WTC11 (cell line): ENCODE data around the gene CLSTN2. TPM values are rescaled to one million over a fixed set of nuclear protein-coding genes. Genes with fewer than 3 reads are reported as not detected.

Experiments
- ATAC-seq: fragments of 200-7000 bp; cut with Tn5 transposase; 2 replicates; pipeline ENCODE4 v1.10.0; 2021; ENCODE audit warnings: mild to moderate bottlenecking, moderate library complexity
- CTCF ChIA-PET: fragments of 300-600 bp; sonication (Branson Sonifier 250); formaldehyde crosslinking; loops from one replicate; lab custom pipeline; 2021; ENCODE audit warnings: antibody characterized with exemption; lab: Charles Lee
- POLR2A ChIA-PET: fragments of 350-600 bp; sonication (Branson Sonifier 250); formaldehyde crosslinking; loops from one replicate; lab custom pipeline; 2021; ENCODE audit warnings: antibody characterized with exemption; lab: Charles Lee
- DNase-seq: peaks from one replicate; pipeline ENCODE4 v3.0.0; 2021; ENCODE audit warnings: low spot score
- H3K27ac Mint-ChIP-seq: 2 replicates; pipeline ENCODE4 v1.8.0; 2021; ENCODE audit warnings: mixed read lengths
- H3K27me3 Mint-ChIP-seq: 2 replicates; pipeline ENCODE4 v1.8.0; 2021; ENCODE audit warnings: low read depth, mild to moderate bottlenecking, moderate library complexity, mixed read lengths
- H3K36me3 Mint-ChIP-seq: 2 replicates; pipeline ENCODE4 v1.8.0; 2021; ENCODE audit warnings: mixed read lengths
- H3K4me1 Mint-ChIP-seq: 2 replicates; pipeline ENCODE4 v1.8.0; 2022; ENCODE audit warnings: mixed read lengths
- H3K4me3 Mint-ChIP-seq: 2 replicates; pipeline ENCODE4 v1.8.0; 2021; ENCODE audit warnings: mild to moderate bottlenecking, moderate library complexity, mixed read lengths
- H3K9me3 Mint-ChIP-seq: 2 replicates; pipeline ENCODE4 v1.8.0; 2021; ENCODE audit warnings: mixed read lengths
- ATF2 ChIP-seq: sonication (generic); formaldehyde crosslinking; IDR thresholded peaks from 2 replicates; pipeline ENCODE4 v1.8.1; 2022; ENCODE audit warnings: low read depth, missing genetic modification reagents, borderline replicate concordance
- FOXK1 ChIP-seq: sonication (generic); formaldehyde crosslinking; IDR thresholded peaks from 2 replicates; pipeline ENCODE4 v1.8.0; 2022; ENCODE audit warnings: mild to moderate bottlenecking, moderate library complexity, missing genetic modification reagents
- FOXP1 ChIP-seq: sonication (generic); formaldehyde crosslinking; IDR thresholded peaks from 2 replicates; pipeline ENCODE4 v1.8.0; 2022; ENCODE audit warnings: missing genetic modification reagents, mild to moderate bottlenecking, moderate library complexity, borderline replicate concordance
- JAZF1 ChIP-seq: fragments of 250-450 bp; sonication (Bioruptor Pico); IDR thresholded peaks from 2 replicates; pipeline ENCODE4 v1.9.0; 2021; ENCODE audit warnings: moderate library complexity, mild to moderate bottlenecking, inconsistent platforms
- MXD4 ChIP-seq: fragments of 250-450 bp; sonication (Bioruptor Pico); IDR thresholded peaks from 2 replicates; pipeline ENCODE4 v1.8.0; 2021; ENCODE audit warnings: mild to moderate bottlenecking, moderate library complexity, borderline replicate concordance
- OVOL2 ChIP-seq: fragments of 250-450 bp; sonication (Bioruptor Pico); IDR thresholded peaks from 2 replicates; pipeline ENCODE4 v1.9.0; 2021; ENCODE audit warnings: mild to moderate bottlenecking, borderline replicate concordance
- PRRX2 ChIP-seq: fragments of 250-450 bp; sonication (Bioruptor Pico); IDR thresholded peaks from 2 replicates; pipeline ENCODE4 v1.8.0; 2021; ENCODE audit warnings: mild to moderate bottlenecking
- TEAD4 ChIP-seq: sonication (generic); formaldehyde crosslinking; IDR thresholded peaks from 2 replicates; pipeline ENCODE4 v1.8.0; 2022; ENCODE audit warnings: mild to moderate bottlenecking, missing genetic modification reagents
- ZBTB43 ChIP-seq: sonication (generic); formaldehyde crosslinking; IDR thresholded peaks from 2 replicates; pipeline ENCODE4 v1.8.1; 2023; ENCODE audit warnings: mild to moderate bottlenecking, missing genetic modification reagents
- ZNF121 ChIP-seq: sonication (generic); formaldehyde crosslinking; IDR thresholded peaks from 2 replicates; pipeline ENCODE4 v1.8.0; 2023; ENCODE audit warnings: missing genetic modification reagents
- ZNF263 ChIP-seq: sonication (generic); formaldehyde crosslinking; IDR thresholded peaks from 2 replicates; pipeline ENCODE4 v1.8.1; 2022; ENCODE audit warnings: low read depth, mild to moderate bottlenecking, moderate library complexity, missing genetic modification reagents
- ZNF416 ChIP-seq: fragments of 250-450 bp; sonication (Bioruptor Pico); IDR thresholded peaks from 2 replicates; pipeline ENCODE4 v1.9.0; 2021; ENCODE audit warnings: mild to moderate bottlenecking, inconsistent platforms
- ZNF512 ChIP-seq: sonication (generic); formaldehyde crosslinking; IDR thresholded peaks from 2 replicates; pipeline ENCODE4 v1.8.1; 2022; ENCODE audit warnings: missing genetic modification reagents, borderline replicate concordance
- total RNA-seq: library from RNA; stranded (reverse); gene quantifications from 3 replicates; pipeline ENCODE4 v1.2.3, GENCODE V29; 2021
- TF ChIP-seq, protein P1 (sequence below): sonication (generic); formaldehyde crosslinking; IDR thresholded peaks from 2 replicates; pipeline ENCODE4 v1.8.0; 2022; ENCODE audit warnings: mild to moderate bottlenecking, missing genetic modification reagents
- TF ChIP-seq, protein P2 (sequence below): fragments of 200-600 bp; IDR thresholded peaks from 2 replicates; pipeline ENCODE4 v1.8.0; 2022; ENCODE audit warnings: antibody characterized with exemption
- TF ChIP-seq, protein P3 (sequence below): sonication (generic); formaldehyde crosslinking; IDR thresholded peaks from 2 replicates; pipeline ENCODE4 v1.8.1; 2022; ENCODE audit warnings: mild to moderate bottlenecking, moderate library complexity, missing genetic modification reagents
- TF ChIP-seq, protein P4 (sequence below): sonication (generic); formaldehyde crosslinking; IDR thresholded peaks from 2 replicates; pipeline ENCODE4 v1.8.1; 2022; ENCODE audit warnings: low read depth, mild to moderate bottlenecking, moderate library complexity, missing genetic modification reagents, borderline replicate concordance
- TF ChIP-seq, protein P5 (sequence below): sonication (generic); formaldehyde crosslinking; IDR thresholded peaks from 2 replicates; pipeline ENCODE4 v1.8.0; 2022; ENCODE audit warnings: mild to moderate bottlenecking, missing genetic modification reagents
- TF ChIP-seq, protein P6 (sequence below): sonication (generic); formaldehyde crosslinking; IDR thresholded peaks from 2 replicates; pipeline ENCODE4 v1.8.0; 2023; ENCODE audit warnings: missing genetic modification reagents

CLSTN2 gene
- total RNA-seq, 1 experiment from 2014 or later: 0.35 TPM

DNA sequence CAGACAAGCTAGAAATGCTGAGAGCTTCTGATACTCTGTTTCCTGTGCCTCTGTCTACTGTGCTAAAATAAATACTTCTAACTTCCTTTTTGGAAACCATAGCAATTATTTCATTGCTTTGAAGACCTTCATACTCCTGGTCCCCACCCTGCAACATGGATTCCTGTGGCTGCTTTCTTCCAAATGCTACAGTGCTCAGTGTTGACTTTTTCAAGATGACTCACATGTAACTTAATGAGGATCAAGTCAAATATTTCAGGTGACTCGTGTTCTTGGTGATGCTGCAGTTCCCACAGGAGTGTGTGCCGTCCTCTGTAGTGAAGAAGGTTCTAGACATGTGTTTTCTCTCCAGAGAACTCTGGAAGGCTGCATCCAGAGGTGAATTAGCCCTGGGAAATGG is 288.6 kb downstream of the CLSTN2 start:
- TF ChIP-seq, protein P1, sequence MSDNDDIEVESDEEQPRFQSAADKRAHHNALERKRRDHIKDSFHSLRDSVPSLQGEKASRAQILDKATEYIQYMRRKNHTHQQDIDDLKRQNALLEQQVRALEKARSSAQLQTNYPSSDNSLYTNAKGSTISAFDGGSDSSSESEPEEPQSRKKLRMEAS (CRISPR knock-in tag): no peak
- CTCF ChIA-PET: no interaction called here
- Mint-ChIP-seq H3K9me3 (peaks cover 15% of the 10 kb centered on the region), H3K4me3 (no peak overlapping the region), H3K27ac (no peak overlapping the region), H3K4me1 (peaks cover 7% of the 10 kb centered on the region), H3K36me3 (peaks cover 11% of the 10 kb centered on the region), H3K27me3 (peaks cover 3% of the 10 kb centered on the region; the same call in 1 of the 2 replicates)
- ATAC-seq (no peak), DNase-seq (no peak)
- POLR2A ChIA-PET: no interaction called here

GRCh38 chr3:140224307-140224706 is 289.3 kb downstream of the CLSTN2 start:
- POLR2A ChIA-PET: no interaction called here

GRCh38 chr3:140225996-140226395 is 291.0 kb downstream of the CLSTN2 start:
- peaks cover 30% of the 10 kb centered on the region for H3K9me3 Mint-ChIP-seq
- ChIA-PET POLR2A (no interaction called here), CTCF (no interaction called here)

More at GRCh38 chr3:140224307-140224706, 289.3 kb downstream of the CLSTN2 start:
- peaks cover 5% of the 10 kb centered on the region; the same call in 1 of the 2 replicates for H3K4me1 Mint-ChIP-seq
- H3K4me3 Mint-ChIP-seq: no peak overlapping the region
- CTCF ChIA-PET: no interaction called here
- DNase-seq: no peak
- peaks cover 15% of the 10 kb centered on the region for H3K36me3 Mint-ChIP-seq
- peaks cover 21% of the 10 kb centered on the region for H3K9me3 Mint-ChIP-seq
- no peak for TF ChIP-seq OVOL2 (CRISPR knock-in tag)
- TF ChIP-seq ZNF416: no peak
- TF ChIP-seq, protein P2, sequence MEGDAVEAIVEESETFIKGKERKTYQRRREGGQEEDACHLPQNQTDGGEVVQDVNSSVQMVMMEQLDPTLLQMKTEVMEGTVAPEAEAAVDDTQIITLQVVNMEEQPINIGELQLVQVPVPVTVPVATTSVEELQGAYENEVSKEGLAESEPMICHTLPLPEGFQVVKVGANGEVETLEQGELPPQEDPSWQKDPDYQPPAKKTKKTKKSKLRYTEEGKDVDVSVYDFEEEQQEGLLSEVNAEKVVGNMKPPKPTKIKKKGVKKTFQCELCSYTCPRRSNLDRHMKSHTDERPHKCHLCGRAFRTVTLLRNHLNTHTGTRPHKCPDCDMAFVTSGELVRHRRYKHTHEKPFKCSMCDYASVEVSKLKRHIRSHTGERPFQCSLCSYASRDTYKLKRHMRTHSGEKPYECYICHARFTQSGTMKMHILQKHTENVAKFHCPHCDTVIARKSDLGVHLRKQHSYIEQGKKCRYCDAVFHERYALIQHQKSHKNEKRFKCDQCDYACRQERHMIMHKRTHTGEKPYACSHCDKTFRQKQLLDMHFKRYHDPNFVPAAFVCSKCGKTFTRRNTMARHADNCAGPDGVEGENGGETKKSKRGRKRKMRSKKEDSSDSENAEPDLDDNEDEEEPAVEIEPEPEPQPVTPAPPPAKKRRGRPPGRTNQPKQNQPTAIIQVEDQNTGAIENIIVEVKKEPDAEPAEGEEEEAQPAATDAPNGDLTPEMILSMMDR: no peak
- no peak for TF ChIP-seq JAZF1
- no peak for TF ChIP-seq FOXK1
- H3K27ac Mint-ChIP-seq: no peak overlapping the region
- no peak for ATAC-seq
- H3K27me3 Mint-ChIP-seq: peaks cover 3% of the 10 kb centered on the region; the same call in 1 of the 2 replicates

More at GRCh38 chr3:140225996-140226395, 291.0 kb downstream of the CLSTN2 start:
- H3K36me3 Mint-ChIP-seq: peaks cover 21% of the 10 kb centered on the region
- H3K4me3 Mint-ChIP-seq: no peak overlapping the region
- H3K27me3 Mint-ChIP-seq: peaks cover 3% of the 10 kb centered on the region; the same call in 1 of the 2 replicates
- DNase-seq (no peak), ATAC-seq (no peak)
- no peak overlapping the region for H3K27ac Mint-ChIP-seq
- TF ChIP-seq MXD4 (CRISPR knock-in tag): no peak
- no peak for TF ChIP-seq OVOL2 (CRISPR knock-in tag)
- TF ChIP-seq PRRX2 (CRISPR knock-in tag): no peak
- TF ChIP-seq ZNF416: no peak
- no peak for TF ChIP-seq ZBTB43 (CRISPR knock-in tag)
- no peak for TF ChIP-seq TEAD4
- TF ChIP-seq ZNF263 (CRISPR knock-in tag): no peak
- TF ChIP-seq ZNF121 (CRISPR knock-in tag): no peak
- no peak for TF ChIP-seq ATF2 (CRISPR knock-in tag)
- TF ChIP-seq, protein P3, sequence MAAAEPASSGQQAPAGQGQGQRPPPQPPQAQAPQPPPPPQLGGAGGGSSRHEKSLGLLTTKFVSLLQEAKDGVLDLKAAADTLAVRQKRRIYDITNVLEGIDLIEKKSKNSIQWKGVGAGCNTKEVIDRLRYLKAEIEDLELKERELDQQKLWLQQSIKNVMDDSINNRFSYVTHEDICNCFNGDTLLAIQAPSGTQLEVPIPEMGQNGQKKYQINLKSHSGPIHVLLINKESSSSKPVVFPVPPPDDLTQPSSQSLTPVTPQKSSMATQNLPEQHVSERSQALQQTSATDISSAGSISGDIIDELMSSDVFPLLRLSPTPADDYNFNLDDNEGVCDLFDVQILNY (CRISPR knock-in tag): no peak
- TF ChIP-seq, protein P4, sequence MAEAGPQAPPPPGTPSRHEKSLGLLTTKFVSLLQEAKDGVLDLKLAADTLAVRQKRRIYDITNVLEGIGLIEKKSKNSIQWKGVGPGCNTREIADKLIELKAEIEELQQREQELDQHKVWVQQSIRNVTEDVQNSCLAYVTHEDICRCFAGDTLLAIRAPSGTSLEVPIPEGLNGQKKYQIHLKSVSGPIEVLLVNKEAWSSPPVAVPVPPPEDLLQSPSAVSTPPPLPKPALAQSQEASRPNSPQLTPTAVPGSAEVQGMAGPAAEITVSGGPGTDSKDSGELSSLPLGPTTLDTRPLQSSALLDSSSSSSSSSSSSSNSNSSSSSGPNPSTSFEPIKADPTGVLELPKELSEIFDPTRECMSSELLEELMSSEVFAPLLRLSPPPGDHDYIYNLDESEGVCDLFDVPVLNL (CRISPR knock-in tag): no peak
- TF ChIP-seq ZNF512 (CRISPR knock-in tag): no peak
- TF ChIP-seq, protein P5, sequence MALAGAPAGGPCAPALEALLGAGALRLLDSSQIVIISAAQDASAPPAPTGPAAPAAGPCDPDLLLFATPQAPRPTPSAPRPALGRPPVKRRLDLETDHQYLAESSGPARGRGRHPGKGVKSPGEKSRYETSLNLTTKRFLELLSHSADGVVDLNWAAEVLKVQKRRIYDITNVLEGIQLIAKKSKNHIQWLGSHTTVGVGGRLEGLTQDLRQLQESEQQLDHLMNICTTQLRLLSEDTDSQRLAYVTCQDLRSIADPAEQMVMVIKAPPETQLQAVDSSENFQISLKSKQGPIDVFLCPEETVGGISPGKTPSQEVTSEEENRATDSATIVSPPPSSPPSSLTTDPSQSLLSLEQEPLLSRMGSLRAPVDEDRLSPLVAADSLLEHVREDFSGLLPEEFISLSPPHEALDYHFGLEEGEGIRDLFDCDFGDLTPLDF: no peak
- TF ChIP-seq, protein P6, sequence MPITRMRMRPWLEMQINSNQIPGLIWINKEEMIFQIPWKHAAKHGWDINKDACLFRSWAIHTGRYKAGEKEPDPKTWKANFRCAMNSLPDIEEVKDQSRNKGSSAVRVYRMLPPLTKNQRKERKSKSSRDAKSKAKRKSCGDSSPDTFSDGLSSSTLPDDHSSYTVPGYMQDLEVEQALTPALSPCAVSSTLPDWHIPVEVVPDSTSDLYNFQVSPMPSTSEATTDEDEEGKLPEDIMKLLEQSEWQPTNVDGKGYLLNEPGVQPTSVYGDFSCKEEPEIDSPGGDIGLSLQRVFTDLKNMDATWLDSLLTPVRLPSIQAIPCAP (CRISPR knock-in tag): no peak
- no peak for TF ChIP-seq FOXP1 (CRISPR knock-in tag)
- H3K4me1 Mint-ChIP-seq: no peaks in the 10 kb centered on the region
